SK-N-SH treated with all-trans-retinoic acid at 6 μM for 48 hours (cell line): Measurements from ENCODE around the gene LANCL2.

Source experiments
- ATAC-seq: fragments of 200-7000 bp; cut with Tn5 transposase; 3 replicates; pipeline ENCODE4 v1.9.1; 2020; ENCODE audit warnings: mild to moderate bottlenecking, moderate library complexity
- ARNTL ChIP-seq: fragments of 450-650 bp; formaldehyde crosslinking; IDR thresholded peaks from 2 replicates; pipeline ENCODE4 v1.5.0; 2020; ENCODE audit warnings: low read depth, mild to moderate bottlenecking, moderate library complexity, borderline replicate concordance
- CREB5 ChIP-seq: fragments of 250-450 bp; sonication (Bioruptor Pico); IDR thresholded peaks from 2 replicates; pipeline ENCODE4 v1.5.1; 2020; ENCODE audit warnings: low read depth, mild to moderate bottlenecking, moderate library complexity
- CSDC2 ChIP-seq: fragments of 250-450 bp; sonication (Bioruptor Pico); IDR thresholded peaks from 2 replicates; pipeline ENCODE4 v1.5.0; 2020; ENCODE audit warnings: mild to moderate bottlenecking, moderate library complexity
- GLIS3 ChIP-seq: fragments of 250-450 bp; sonication (Bioruptor Pico); IDR thresholded peaks from 2 replicates; pipeline ENCODE4 v1.5.0; 2020; ENCODE audit warnings: mild to moderate bottlenecking, moderate library complexity
- ISL1 ChIP-seq: fragments of 250-450 bp; sonication (Bioruptor Pico); IDR thresholded peaks from 2 replicates; pipeline ENCODE4 v2.1.2; 2022; ENCODE audit warnings: mild to moderate bottlenecking, moderate library complexity
- OSR1 ChIP-seq: fragments of 250-450 bp; sonication (Bioruptor Pico); IDR thresholded peaks from 2 replicates; pipeline ENCODE4 v1.8.0; 2022; ENCODE audit warnings: moderate library complexity, mild to moderate bottlenecking, inconsistent platforms
- PPARA ChIP-seq: fragments of 250-450 bp; sonication (Bioruptor Pico); IDR thresholded peaks from 2 replicates; pipeline ENCODE4 v1.5.0; 2020; ENCODE audit warnings: mild to moderate bottlenecking, borderline replicate concordance
- RARB ChIP-seq: fragments of 250-450 bp; sonication (Bioruptor Pico); IDR thresholded peaks from 2 replicates; pipeline ENCODE4 v1.8.0; 2021; ENCODE audit warnings: mild to moderate bottlenecking, moderate library complexity
- SNAI2 ChIP-seq: fragments of 250-450 bp; sonication (Bioruptor Pico); IDR thresholded peaks from 2 replicates; pipeline ENCODE4 v1.5.0; 2020; ENCODE audit warnings: mild to moderate bottlenecking, moderate library complexity
- TCF4 ChIP-seq: fragments of 250-450 bp; sonication (Bioruptor Pico); IDR thresholded peaks from 2 replicates; pipeline ENCODE4 v1.8.0; 2021; ENCODE audit warnings: mild to moderate bottlenecking, moderate library complexity, borderline replicate concordance
- TOX ChIP-seq: fragments of 250-450 bp; sonication (Bioruptor Pico); IDR thresholded peaks from 2 replicates; pipeline ENCODE4 v1.8.0; 2021; ENCODE audit warnings: mild to moderate bottlenecking, moderate library complexity, borderline replicate concordance
- TSHZ2 ChIP-seq: fragments of 250-450 bp; sonication (Bioruptor Pico); IDR thresholded peaks from 2 replicates; pipeline ENCODE4 v1.5.0; 2020; ENCODE audit warnings: mild to moderate bottlenecking, moderate library complexity
- ZC3H10 ChIP-seq: fragments of 250-450 bp; sonication (Bioruptor Pico); IDR thresholded peaks from 2 replicates; pipeline ENCODE4 v1.5.1; 2021; ENCODE audit warnings: mild to moderate bottlenecking, moderate library complexity
- ZFP3 ChIP-seq: fragments of 250-450 bp; sonication (Bioruptor Pico); IDR thresholded peaks from 2 replicates; pipeline ENCODE4 v1.5.0; 2020; ENCODE audit warnings: mild to moderate bottlenecking, moderate library complexity
- ZFP30 ChIP-seq: fragments of 450-650 bp; formaldehyde crosslinking; IDR thresholded peaks from 2 replicates; pipeline ENCODE4 v1.5.0; 2022; ENCODE audit warnings: mild to moderate bottlenecking, moderate library complexity
- ZNF565 ChIP-seq: fragments of 450-650 bp; formaldehyde crosslinking; conservative IDR thresholded peaks from 2 replicates; pipeline ENCODE4 v1.5.0; 2020; ENCODE audit warnings: low read depth, mild to moderate bottlenecking, moderate library complexity
- ZNF8 ChIP-seq: fragments of 450-650 bp; formaldehyde crosslinking; IDR thresholded peaks from 2 replicates; pipeline ENCODE4 v1.5.0; 2020; ENCODE audit warnings: mild to moderate bottlenecking, moderate library complexity
- TF ChIP-seq, protein P1 (sequence below): fragments of 250-450 bp; sonication (Bioruptor Pico); IDR thresholded peaks from 2 replicates; pipeline ENCODE4 v1.5.1; 2021; ENCODE audit warnings: mild to moderate bottlenecking, moderate library complexity
- TF ChIP-seq, protein P2 (sequence below): fragments of 250-450 bp; sonication (Bioruptor Pico); IDR thresholded peaks from 2 replicates; pipeline ENCODE4 v1.8.0; 2020; ENCODE audit warnings: mild to moderate bottlenecking, moderate library complexity, borderline replicate concordance

The LANCL2 gene

DNA sequence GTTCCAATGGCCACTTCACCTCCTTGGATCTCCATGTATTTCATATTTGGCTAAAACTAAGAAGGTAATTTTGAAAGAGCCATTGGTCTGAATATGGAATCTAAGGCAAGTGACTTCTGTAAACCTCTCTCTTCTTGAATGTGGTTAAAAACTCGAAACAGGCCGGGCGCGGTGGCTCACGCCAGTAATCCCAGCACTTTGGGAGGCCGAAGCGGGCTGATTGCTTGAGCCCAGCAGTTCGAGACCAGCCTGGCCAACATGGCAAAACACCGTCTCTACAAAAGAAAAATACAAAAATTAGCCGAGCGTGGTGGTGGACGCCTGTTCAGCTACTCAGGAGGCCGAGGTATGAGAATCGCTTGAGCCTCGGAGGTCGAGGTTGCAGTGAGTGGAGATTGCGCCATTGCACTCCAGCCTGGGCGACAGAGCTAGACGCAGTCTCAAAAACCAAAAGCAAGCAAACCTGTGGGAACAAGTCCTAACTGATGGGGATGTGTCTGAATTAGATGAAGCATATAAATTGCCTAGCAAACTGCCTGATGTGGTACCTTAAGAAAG lies 2.2 kb downstream of the LANCL2 start:
- TF ChIP-seq ISL1: no peak
- no peak for ATAC-seq

DNA sequence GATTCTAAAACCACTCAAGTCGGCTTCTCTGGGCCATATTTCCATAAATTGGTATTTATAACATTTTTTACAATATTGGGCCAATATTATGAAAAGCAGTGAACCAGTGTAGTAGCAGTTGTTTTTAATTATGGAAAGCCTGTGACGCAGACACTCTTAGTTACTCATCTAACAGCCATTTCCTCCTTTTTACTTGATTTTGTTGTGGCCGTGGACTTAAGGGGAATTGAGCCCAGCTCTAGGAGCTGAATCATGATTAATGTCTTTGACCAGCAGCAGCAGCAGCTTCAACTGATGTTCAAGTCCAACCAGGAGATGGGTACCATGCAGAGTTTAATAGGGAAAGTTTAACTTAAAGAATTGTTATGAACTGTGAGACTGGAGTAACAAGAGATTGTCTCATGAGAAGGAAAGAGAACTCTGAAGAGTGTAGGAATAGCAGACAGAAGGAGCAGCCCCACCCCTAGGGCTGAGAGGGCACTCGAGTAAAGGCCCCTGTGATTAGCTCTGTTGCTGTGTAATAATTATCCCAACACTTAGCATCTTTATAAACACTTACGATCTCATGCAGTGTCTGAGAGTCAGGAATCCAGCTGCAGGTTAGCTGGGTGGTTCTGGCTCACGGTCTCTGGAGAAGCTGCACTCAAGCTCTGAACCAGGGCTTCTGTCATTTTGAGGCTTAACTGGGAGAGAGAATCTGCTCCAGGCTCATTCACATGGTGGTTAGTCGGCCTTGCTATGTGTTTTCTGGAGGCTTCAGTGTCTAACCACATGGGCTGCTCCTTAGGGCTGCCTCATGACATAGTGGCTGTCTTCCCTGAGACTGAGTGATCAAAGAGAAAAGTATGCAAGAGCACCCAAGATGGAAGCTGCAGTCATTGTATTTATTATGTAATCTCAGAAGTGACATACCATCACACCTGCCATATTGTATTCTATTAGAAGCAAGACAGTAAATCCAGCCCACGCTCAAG lies 4.6 kb downstream of the LANCL2 start:
- TF ChIP-seq ZNF8 (CRISPR knock-in tag) (no peak), ZC3H10 (CRISPR knock-in tag) (0 out of 2 replicates have a peak, but pooled peaks have one; percentile 48)
- peak; percentile 50 for ATAC-seq

DNA sequence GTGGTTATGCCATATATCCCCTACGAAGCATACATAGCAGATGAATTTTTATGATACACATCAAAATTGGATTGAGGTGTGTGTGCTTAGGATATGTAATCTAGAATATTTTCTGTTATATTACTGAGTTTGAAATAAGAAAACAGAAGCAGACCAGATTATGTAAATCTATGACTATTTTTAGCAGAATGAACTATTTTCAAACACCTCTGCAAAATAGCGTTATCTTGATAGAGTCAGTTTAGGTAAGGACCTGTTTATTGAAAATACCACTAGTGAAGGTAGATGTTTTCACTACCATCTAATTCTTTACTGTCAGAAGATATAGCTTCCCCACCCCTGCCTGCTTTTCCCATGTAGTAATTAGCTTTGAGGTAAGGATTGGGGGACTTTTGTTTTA lies 9.1 kb downstream of the LANCL2 start:
- ATAC-seq: no peak
- TF ChIP-seq OSR1 (CRISPR knock-in tag) (no peak), ZFP30 (no peak), SNAI2 (CRISPR knock-in tag) (no peak), ZFP3 (no peak), TSHZ2 (CRISPR knock-in tag) (no peak), ISL1 (no peak), RARB (CRISPR knock-in tag) (no peak), CREB5 (CRISPR knock-in tag) (no peak), ZNF8 (CRISPR knock-in tag) (no peak), ZNF565 (CRISPR knock-in tag) (no peak), TOX (CRISPR knock-in tag) (no peak), CSDC2 (CRISPR knock-in tag) (no peak)

- TF ChIP-seq ISL1: no peak
- TF ChIP-seq RARB (CRISPR knock-in tag): no peak
- ATAC-seq: peak; percentile 70
These were observed 10.1 kb downstream of the LANCL2 start for GRCh38 chr7:55375237-55375636.

- no peak for TF ChIP-seq GLIS3 (CRISPR knock-in tag)
- no peak for TF ChIP-seq ZFP30
- no peak for TF ChIP-seq PPARA (CRISPR knock-in tag)
- ATAC-seq: no peak
These were observed 12.2 kb downstream of the LANCL2 start for GRCh38 chr7:55377162-55377817.

GRCh38 chr7:55379285-55379684 lies 14.1 kb downstream of the LANCL2 start:
- no peak for ATAC-seq
- TF ChIP-seq OSR1 (CRISPR knock-in tag): no peak
- no peak for TF ChIP-seq TSHZ2 (CRISPR knock-in tag)
- no peak for TF ChIP-seq CREB5 (CRISPR knock-in tag)
- TF ChIP-seq ZNF565 (CRISPR knock-in tag): no peak
- TF ChIP-seq, protein P1, sequence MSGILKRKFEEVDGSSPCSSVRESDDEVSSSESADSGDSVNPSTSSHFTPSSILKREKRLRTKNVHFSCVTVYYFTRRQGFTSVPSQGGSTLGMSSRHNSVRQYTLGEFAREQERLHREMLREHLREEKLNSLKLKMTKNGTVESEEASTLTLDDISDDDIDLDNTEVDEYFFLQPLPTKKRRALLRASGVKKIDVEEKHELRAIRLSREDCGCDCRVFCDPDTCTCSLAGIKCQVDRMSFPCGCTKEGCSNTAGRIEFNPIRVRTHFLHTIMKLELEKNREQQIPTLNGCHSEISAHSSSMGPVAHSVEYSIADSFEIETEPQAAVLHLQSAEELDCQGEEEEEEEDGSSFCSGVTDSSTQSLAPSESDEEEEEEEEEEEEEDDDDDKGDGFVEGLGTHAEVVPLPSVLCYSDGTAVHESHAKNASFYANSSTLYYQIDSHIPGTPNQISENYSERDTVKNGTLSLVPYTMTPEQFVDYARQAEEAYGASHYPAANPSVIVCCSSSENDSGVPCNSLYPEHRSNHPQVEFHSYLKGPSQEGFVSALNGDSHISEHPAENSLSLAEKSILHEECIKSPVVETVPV (CRISPR knock-in tag): no peak
- TF ChIP-seq, protein P2, sequence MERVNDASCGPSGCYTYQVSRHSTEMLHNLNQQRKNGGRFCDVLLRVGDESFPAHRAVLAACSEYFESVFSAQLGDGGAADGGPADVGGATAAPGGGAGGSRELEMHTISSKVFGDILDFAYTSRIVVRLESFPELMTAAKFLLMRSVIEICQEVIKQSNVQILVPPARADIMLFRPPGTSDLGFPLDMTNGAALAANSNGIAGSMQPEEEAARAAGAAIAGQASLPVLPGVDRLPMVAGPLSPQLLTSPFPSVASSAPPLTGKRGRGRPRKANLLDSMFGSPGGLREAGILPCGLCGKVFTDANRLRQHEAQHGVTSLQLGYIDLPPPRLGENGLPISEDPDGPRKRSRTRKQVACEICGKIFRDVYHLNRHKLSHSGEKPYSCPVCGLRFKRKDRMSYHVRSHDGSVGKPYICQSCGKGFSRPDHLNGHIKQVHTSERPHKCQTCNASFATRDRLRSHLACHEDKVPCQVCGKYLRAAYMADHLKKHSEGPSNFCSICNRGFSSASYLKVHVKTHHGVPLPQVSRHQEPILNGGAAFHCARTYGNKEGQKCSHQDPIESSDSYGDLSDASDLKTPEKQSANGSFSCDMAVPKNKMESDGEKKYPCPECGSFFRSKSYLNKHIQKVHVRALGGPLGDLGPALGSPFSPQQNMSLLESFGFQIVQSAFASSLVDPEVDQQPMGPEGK: no peak
- no peak for TF ChIP-seq ARNTL
- TF ChIP-seq ZFP3: no peak
- TF ChIP-seq TCF4 (CRISPR knock-in tag): no peak
